Fibroblast of skin of abdomen (primary cell): ENCODE data around the gene TDRD7.
A peak's percentile ranks its signal among the peaks of the same experiment; 100 is the strongest.
"Not testable (repeated sequence)": the region's sequence is repeated elsewhere in the genome, so short reads cannot be mapped to it uniquely, and the experiment has no call there.

Experiments used
- DNase-seq: peaks from one replicate; pipeline ENCODE4 v3.0.0-alpha.2; 2013

TDRD7 gene

DNA sequence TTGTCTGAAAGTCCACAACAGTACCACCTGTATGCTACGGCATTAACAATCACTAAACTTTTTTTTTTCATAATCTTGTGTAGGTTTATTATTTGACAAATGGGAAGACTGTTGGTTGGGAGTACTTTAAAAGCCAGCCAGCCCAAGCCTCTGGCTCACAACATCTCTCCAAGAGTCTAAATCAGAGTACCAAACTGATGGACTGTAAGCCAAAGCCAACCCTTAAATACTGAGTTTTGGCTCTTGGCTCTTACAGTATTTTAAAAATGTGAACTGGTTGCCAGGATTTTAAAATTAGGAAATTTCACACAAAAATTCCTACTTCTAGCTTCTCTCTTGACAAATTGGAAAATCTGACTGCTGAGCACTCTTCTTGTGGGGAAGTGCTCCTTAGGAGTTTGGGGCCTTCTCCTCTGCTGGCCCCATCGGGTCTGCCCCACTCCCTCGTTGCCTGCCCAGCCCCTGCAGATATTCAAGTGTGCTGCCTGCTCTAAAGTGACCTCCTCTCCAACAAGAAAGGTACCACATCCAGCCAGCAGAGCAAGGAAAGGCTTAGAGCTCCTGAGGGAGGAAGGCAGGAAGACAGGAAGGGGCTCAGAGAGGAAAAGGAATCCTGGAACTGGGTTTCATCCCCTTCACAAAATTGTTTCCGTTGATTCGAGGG is 67.7 kb downstream of the TDRD7 start:
- DNase-seq = no peak

DNA sequence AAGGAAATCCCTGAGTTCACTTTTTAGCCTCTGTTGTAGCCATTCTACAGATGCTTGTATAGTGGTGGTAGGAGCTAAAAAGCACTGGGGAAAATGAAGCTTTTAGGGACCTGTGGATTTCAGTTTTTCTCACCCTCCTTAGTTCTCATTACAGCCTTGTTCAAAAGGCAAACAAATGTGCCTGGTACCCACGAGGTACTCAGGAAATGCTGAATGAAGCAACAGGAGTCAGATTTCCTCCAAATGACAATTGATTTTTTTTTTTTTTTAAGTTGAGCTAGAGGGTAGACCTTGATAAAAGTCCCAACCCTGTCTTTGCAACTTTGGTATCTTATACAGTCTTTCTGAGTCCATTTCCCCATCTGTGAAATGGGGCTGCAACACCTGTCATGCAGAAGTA is 68.3 kb downstream of the TDRD7 start:
- no peak for DNase-seq

DNA sequence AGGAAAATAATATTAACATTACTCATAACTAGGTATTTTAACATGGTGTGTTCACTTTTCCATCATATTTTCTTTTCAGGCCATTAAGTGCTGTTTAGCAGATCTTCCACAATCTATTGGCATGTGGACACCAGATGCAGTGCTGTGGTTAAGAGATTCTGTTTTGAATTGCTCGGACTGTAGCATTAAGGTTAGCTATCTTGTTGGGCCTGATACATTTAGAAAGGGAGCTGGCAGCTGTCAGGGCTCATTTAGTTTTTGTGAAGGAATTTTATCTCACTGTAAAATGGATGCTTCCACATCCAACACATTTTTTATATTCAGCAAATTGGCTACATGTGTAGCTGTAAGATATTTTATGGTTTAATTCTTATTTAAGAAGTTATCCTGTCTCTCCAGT is 68.9 kb downstream of the TDRD7 start:
- DNase-seq = peak; percentile 47

DNA sequence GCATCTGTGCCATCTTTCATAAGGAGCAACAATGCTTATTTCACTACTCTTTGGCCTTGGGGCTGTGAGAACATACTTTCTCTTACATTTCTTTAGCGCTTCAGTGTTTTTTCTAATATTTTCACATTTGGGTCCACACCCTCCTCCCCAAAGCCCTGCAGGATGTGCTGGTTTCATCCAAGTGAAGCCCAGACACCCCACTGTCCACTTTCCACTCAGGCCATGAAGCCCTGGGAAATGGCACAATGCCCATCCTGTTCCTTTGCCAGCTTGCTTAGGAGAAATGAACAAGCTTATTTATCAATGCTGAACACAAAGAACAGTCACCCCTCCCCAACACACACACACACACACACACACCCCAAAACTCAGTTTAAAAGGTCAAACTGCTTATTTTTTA is 72.2 kb downstream of the TDRD7 start:
- no peak for DNase-seq

DNA sequence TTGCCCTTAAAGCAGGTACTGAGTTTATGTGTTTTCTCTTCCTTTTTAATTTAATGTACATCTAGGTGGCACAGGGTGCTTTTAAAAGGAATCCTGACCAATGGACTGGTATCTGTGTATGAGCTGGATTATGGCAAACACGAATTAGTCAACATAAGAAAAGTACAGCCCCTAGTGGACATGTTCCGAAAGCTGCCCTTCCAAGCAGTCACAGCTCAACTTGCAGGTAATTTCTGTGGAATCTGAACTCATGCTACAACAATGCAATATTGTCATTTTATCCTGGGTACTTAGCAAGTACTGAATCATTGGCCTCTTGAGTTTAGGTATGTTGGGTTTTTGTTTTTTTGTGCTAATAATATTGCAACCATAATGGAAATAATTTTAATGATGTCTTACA is 75.2 kb downstream of the TDRD7 start:
- no peak for DNase-seq

DNA sequence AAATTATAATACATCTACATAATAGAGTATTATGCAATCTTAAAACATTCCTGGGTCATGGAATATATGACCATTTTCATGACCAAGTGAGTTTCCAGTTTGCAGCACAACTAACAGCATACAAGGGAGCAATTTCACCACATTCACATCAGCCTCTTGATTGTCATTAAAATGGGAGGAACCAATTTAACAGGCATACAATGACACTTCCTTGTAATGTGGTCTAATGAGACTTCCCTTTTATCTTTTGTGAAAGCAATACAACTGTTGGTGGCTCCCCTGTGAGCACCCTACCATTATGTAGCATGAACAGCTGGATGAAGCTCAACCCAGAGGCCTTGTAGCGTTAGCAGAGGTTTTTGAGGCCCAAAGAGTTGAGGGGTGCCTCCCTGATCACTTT is 76.0 kb downstream of the TDRD7 start:
- no peak for DNase-seq

DNA sequence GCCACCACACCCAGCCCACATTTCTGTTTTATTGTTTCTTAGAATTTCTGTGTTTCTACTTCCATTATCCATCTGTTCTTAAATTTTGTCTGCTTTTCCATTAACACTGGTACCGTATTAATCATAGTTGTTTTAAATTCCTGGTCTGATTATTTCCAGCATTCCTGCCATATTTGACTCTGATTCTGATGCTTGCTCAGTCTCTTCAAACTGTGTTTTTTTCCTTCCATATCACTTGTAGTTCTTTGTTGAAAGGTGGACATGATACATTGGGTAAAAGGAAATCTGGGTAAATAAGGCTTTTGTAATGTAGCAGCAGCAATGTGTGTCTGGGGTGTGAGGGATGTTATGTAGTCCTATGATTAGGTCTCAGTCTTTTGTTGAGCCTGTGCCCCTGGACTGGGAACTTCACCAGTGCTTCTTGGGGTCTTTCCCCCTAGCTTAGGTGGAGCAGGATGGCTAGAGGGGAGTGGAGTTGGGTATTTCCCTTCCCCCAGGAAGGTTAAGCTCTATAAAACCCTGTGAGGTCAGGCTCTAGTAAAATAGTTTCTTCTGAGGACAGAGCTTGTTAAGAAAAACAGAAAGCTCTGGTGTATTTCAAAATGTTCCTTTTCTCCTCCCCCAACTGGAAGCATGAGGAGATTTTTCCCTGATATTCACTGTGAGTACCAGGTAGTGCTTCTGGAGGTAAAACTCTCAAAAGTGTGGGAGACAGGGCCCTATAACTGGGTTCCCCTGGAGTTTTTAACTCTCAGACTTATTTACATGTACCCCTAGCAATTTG is 79.5 kb downstream of the TDRD7 start:
- no peak for DNase-seq

DNA sequence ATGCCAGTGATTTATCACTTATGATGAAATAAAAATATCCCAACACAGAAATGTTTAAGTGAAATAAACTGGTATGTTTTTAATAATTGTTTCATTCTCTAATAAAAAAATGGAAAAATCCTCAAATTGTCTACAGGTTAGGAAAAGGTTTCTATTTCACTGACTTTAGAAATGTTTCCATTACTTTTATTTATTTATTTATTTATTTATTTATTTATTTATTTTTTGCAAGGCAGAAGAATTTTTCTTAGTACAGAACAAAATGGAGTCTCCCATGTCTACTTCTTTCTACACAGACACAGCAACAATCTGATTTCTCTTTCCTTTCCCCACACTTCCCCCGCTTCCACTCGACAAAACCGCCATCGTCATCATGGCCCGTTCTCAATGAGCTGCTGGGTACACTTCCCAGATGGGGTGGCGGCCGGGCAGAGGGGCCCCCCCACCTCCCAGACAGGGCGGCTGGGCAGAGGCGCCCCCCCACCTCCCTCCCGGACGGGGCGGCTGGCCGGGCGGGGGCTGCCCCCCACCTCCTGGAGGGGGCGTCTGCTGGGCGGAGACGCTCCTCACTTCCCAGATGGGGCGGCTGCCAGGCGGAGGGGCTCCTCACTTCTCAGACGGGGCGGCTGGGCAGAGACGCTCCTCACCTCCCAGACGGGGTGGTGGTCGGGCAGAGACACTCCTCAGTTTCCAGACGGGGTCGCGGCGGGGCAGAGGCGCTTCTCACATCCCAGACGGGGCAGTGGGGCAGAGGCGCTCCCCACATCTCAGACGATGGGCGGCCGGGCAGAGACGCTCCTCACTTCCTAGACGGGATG is 85.9 kb downstream of the TDRD7 start:
- not testable (repeated sequence) for DNase-seq

DNA sequence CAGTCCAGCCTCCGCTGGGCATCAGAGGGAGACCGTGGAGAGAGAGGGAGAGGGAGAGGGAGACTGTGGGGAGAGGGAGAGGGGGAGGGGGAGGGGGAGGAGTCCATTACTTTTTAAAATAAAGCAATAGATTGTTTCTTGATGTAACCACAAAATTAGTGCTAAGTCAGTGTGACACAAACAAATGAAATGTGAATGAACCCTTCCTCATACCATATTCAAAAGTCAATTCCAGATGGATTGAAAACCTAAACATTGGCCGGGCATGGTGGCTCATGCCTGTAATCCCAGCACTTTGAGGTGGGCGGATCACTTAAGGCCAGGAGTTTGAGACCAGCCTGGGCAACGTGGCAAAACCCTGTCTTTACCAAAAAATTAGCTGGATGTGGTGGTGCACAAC is 87.0 kb downstream of the TDRD7 start:
- not testable (repeated sequence) for DNase-seq

DNA sequence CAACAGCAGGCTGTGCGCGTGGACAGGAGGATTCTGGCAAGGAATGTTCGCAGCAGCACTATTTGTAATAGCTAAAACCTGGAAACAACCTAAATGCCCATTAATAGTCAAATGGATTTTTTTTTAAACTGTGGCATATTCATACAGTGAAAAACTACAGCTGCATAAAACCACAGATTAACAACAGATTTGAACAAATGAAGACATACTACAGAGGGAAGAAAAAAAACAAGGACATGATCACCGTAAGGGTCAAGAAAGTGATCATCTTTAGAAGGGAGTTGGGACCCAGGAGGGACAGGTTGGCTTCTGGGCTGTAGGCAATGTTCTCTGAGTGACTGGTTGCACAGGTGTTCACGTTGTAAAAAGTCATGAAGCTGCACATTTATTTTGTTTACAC is 88.4 kb downstream of the TDRD7 start:
- DNase-seq = no peak

DNA sequence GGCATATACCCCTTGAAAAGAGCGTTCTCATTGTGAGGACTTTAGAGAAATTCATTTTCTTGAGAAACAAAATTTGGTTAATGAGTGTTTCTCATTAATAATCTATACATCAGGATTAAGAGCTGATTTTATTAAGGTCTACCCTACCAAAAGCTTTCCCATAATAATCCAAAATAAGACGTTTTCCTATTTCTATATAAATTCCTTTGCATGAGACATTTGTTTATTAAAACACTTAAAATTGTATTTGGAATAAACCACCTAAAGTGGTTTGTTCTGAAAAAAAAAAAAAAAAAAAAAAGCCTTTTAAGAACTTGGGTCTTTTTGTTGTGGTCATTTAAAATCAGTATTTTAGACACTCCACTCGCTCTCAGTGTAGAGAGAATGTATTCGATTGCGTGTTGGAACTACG is 88.9 kb downstream of the TDRD7 start:
- no peak for DNase-seq

DNA sequence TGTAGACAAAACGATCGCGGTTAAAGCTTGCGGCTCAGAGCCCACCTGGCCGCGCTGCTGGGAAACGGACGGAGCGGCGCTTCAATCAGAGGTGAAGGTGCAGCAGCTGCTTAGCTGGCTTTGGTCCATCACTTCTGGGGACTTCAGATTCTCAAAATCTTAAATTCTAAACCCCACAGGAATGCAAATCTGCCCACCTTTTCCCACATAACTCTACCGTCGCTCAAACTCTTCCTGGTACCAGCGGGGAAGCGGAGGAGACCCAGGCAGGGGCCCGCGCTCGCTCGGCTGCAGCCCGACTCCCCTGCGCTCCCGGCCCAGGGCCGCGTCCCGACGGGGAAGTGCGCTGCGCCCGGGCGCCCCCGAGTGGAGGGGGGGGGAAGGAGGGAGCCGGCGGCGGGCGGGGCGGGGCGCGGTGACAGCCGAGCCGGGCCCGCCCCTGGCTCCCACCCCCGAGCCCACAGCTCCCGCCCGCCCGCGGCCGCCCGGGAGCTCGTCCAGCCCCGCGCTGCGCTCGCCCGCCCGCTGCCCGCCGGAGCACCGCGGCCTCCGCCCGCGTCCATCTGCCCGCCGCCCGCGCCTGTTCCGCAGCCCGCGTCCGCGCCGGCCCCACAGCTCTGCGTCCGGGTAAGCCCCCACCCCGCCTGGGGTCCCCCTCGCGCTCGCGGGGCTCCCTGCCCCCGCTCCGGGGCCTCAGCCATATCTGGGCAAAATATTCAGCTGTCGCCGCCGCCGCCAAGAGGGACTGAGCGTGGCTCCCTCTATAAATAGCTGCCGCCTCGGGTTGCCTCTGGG is 89.5 kb downstream of the TDRD7 start, which contains the start of gene TMOD1:
Gene TMOD1, plus strand, starts transcription at position 490 of the 795 bp plus-strand sequence. CDS start 22,523 bp downstream, outside the sequence.
- DNase-seq = peak; percentile 7

DNA sequence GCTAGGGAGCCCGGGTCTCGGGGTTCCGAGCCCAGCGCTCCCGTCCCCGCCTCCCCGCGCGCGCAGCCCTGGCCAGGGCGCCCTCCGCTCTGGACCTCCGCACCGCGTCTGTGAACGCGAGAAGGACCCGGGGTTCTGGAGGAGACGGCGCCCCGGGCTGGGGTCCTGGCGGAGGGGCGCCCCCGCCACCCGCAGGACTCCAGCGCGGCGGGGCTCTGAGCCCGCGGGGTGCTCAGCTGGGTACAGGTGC is 90.0 kb downstream of the TDRD7 start:
- no peak for DNase-seq

DNA sequence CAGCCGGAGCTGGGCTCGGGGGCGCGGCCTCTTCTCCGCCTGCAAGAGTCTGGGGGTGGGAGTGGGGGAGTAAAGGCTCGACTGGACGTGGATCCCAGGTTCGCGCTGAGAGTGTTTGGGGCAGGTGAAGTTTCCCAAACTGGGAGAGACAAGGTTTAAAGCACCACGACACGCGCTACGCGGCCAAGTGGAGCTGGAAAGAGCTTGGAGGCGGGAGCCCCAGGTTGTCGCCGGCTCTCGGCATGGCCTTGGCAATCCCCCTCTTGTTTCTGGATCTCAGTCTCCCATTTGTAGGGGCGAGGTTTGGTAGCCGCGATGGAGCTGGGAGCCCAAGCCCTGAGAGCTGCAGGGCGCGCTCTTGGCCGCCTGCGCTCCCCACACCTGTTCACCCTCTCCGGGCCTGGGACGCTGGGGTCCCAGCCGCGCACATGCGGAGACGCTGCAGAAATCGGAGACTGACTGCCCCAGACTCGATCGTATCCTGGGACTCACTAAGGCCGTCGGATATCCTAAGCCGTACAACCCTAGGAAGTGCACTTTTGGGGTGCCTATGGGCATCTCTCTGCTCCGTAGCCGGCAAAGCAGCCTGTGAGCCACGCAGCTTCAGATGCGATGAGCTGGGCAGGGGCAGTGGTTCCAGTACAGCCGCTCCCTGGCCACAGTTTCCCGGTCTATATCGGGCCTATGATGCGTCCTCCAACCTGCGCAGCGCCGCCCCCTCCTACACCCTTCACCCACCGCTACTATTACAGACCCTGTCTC is 90.5 kb downstream of the TDRD7 start:
- DNase-seq = no peak

DNA sequence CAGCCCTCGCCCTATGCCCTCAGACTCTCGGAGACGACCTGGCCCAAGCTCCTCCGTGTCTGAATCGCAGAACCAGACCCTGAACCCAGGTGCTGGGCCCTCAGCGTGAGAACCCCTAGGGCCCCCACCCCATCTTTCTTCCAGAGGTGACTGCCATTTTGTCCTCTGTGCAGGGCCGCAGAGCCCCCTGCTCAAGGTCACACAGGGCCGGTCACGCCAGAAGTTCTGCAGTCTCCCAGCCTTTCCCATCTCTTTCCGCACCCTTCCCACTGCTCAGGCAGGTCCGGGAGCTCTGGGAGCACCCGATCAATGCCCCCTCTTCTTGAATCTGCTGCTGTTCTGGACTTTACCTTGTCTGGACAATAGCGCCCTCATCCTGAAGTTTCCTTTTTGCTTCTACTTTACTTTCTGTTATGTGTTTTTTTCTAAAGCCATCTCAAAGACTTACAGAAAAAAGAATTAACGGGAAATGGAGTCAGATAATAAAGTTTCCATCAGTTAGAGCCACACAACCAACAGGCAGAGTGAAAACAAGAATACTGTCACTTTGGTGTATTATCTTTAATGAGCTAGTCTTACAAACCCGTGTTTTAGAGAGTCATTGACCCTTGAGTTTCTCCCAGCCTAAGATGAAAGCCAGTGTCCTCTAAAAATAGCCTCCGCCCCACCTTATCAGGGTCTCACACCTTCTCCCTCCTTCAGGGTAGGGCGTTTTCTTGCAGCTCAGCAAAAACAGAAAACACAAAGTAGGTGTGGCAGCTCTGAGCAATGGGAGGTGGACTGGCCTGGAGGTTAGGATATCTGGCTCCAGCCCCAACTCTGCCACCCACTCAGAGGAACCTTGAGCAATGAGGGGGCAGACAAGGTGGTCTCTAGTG is 91.3 kb downstream of the TDRD7 start:
- no peak for DNase-seq

DNA sequence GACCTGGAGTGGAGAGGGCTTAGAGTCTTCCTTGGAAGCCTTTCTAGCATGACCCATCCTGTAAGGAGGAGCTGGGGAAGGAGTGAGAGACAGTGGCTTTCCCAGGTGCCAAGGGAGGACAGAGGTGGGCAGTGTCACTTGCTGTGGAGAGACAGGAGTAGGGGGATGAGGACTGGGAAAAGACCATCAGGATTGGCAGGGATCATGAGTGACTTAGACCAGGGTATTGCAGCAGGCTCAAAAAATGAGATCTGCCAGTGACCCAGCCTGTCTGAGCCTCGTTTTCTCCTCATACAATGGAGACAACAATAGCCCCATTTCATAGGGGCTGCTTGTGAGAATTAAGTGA is 91.9 kb downstream of the TDRD7 start:
- no peak for DNase-seq

DNA sequence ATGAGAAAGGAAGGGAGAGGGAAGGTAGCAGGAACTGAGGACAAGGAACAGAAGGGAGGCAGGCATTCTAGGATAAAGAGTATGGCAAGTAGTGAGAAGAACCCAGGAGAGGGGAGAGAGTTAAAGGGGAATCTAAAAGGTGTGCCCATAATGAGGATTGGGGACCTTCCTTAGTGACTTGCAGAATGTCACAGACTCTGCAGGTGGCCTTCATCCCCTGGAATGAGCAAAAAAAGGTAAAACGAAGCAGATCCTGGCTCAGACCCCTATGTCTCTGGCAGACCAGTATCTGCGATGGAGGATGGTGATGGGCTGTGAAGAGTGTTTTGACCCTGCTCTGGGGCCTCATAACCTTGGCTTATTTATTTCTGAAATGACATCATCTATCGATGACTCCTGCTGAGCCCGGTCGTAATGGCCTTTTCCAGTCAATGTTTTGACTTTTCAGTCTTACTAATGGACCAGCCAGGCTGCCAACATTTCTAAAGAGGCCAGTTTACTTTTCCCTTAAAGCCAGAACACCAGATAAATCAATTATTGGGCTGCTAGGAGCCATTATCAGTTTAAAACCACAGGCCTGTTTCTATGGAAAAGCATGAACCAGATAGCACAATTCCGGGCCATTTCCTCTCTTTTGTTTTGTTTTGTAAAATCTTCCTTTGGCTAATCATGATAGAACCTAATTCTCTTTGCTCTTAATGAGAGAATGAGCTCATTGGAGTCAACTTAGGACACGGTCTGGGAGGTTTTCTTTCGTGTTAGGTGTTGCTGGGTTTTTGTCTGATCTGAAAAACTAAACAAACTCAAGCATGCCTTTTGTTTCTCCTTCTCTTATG is 92.7 kb downstream of the TDRD7 start:
- DNase-seq = no peak

DNA sequence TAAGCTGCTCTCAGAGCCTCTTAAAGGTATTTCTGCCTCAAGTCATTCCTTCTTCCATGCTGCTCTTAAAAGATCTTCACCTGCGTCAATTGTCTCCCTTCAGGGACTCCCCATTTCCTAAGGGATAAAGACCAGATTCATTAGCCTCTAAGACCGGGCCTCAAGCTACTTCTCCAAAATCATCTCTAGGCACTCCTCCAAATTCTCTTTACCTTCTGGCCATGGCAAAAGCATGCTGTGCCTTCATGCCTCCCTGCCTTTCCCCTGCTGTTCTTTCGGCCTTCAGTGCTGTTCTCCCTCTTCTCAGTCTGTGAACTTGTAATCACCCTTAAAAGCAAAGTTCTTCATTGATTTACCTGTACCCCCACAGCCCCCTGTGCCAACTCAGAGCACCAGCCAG is 93.9 kb downstream of the TDRD7 start:
- DNase-seq = no peak

DNA sequence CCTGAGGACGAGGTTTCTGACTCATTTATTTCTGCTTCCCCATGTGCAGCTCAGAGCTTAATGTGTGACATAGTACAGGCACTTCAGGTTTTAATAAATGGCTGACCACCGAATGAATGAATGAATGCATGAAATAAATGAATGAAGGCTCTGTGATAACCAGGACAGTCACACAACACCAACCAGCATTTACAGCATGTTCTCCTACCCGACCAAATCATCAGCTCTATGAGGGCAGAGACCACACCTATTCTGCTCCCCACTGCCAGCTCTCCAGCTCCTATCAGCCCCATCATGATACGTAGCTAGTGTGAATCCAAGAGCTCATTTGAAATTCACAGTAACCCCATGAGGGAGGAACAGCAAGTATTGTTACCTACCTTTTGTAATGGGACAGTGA is 94.4 kb downstream of the TDRD7 start:
- no peak for DNase-seq

DNA sequence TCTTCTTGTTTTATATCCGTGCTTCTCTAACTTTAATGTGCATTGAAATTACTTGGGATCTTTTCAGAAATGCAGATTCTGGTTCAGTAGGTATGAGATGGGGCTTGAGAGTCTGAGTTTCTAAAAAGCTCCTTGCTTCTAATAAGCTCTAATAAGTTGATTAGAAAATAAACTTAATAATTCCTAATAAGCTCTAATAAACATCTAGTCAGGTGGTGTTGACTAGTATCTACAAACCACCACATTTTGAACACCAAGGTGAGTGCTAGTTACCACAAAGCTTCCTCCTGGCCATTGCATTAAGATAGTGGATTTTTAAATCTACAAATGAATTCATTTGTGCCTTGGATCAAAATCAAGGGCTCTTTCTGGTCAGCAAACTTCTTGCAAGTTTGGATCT is 94.9 kb downstream of the TDRD7 start:
- DNase-seq = no peak
